GM23338 (cell line): Measurements from ENCODE around the gene SRPK2.

Experiments
- CREB1 ChIP-seq: fragments of 250-450 bp; sonication (Bioruptor Pico); IDR thresholded peaks from 2 replicates; pipeline ENCODE4 v1.5.0; 2020; ENCODE audit warnings: low read depth, mild to moderate bottlenecking, moderate library complexity
- EZH2 ChIP-seq: fragments of 200-600 bp; sonication (generic); IDR thresholded peaks from one replicate; pipeline ENCODE4 v1.8.0; 2017; ENCODE audit warnings: antibody characterized with exemption, mild to moderate bottlenecking, low read depth; ENCODE audit not compliant: unreplicated experiment
- EZH2phosphoT487 ChIP-seq: fragments of 200-600 bp; sonication (generic); IDR thresholded peaks from one replicate; pipeline ENCODE4 v1.8.1; 2018; ENCODE audit warnings: antibody characterized with exemption; ENCODE audit not compliant: unreplicated experiment
- POLR2AphosphoS5 ChIP-seq: IDR thresholded peaks from 2 replicates; pipeline ENCODE4 v1.6.1; 2016; ENCODE audit warnings: antibody characterized with exemption, low read depth
- TF ChIP-seq, protein P1 (sequence below), 2 experiments: fragments of 200-600 bp in 1 of 2; sonication (generic) in 1 of 2; conservative IDR thresholded peaks; 2 replicates each; pipeline versions ENCODE4 v1.5.1 to v1.6.1; 2016 to 2017; ENCODE audit warnings: antibody characterized with exemption in 2 of 2, low read depth in 2 of 2, mild to moderate bottlenecking in 2 of 2, moderate library complexity in 1 of 2

DNA sequence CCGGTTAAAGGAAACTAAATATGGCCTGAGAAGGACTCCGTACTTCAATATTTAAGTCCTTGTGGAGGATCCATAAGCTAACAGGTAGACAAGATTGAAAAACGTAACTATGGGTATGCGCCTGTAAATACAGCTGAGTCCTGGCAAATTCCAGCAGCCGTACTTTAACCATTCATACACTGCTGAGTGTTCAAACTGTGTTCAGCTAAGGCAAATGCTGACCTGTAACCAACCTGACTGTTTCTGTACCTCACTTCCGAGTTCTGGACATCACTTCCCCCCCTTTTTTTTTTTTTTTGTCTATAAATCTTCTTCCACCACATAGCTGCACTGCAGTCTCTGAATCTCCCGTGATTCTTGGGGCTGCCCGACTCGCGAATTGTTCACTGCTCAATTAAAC, 69.1 kb downstream of the SRPK2 start:
- TF ChIP-seq, protein P1, sequence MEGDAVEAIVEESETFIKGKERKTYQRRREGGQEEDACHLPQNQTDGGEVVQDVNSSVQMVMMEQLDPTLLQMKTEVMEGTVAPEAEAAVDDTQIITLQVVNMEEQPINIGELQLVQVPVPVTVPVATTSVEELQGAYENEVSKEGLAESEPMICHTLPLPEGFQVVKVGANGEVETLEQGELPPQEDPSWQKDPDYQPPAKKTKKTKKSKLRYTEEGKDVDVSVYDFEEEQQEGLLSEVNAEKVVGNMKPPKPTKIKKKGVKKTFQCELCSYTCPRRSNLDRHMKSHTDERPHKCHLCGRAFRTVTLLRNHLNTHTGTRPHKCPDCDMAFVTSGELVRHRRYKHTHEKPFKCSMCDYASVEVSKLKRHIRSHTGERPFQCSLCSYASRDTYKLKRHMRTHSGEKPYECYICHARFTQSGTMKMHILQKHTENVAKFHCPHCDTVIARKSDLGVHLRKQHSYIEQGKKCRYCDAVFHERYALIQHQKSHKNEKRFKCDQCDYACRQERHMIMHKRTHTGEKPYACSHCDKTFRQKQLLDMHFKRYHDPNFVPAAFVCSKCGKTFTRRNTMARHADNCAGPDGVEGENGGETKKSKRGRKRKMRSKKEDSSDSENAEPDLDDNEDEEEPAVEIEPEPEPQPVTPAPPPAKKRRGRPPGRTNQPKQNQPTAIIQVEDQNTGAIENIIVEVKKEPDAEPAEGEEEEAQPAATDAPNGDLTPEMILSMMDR (conservative IDR thresholded peaks at IDR 0.05; ENCODE audit: low read depth in 2 of 2) = no peak
- no peak for TF ChIP-seq EZH2
- TF ChIP-seq CREB1 (CRISPR knock-in tag) = no peak
- no peak for TF ChIP-seq EZH2phosphoT487
- TF ChIP-seq POLR2AphosphoS5 = no peak
